Breast epithelium (tissue), 3 donors: ENCODE data around the gene SETD3.

Experiments used
- POLR2A ChIP-seq: fragments of 450-650 bp; IDR thresholded peaks from one replicate; pipeline ENCODE4 v1.6.1; 2016; ENCODE audit warnings: antibody characterized with exemption, mild to moderate bottlenecking, moderate library complexity
- POLR2AphosphoS5 ChIP-seq, 3 donors: sonication (generic); formaldehyde crosslinking; IDR thresholded peaks; one replicate each; pipeline ENCODE4 v1.6.1; 2017; ENCODE audit warnings: antibody characterized with exemption in 3 of 3
- TF ChIP-seq, protein P1 (sequence below), 3 donors: fragments of 450-650 bp; IDR thresholded peaks; one replicate each; pipeline ENCODE4 v1.5.1; 2016 to 2017; ENCODE audit warnings: antibody characterized with exemption in 3 of 3, mild to moderate bottlenecking in 3 of 3, moderate library complexity in 3 of 3

DNA sequence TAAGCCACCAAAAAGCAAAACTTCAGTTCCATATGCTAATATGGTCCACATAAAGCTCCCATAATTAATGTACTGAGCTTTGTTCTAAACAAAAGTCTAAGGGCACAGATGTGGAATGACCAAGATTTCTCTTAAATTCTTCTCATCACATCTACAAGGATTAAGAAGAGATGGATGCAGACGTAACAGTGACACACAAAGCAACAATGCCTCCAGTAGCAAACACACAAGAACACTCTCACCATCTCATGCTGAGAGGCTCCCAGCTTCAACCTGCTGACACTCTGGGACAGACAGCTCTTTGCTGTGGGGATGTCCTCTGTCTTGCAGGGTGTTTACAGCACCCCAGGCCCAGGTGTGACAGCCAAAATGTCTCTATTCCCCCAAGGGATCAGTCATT is 48.2 kb downstream of the SETD3 start:
- TF ChIP-seq, protein P1, sequence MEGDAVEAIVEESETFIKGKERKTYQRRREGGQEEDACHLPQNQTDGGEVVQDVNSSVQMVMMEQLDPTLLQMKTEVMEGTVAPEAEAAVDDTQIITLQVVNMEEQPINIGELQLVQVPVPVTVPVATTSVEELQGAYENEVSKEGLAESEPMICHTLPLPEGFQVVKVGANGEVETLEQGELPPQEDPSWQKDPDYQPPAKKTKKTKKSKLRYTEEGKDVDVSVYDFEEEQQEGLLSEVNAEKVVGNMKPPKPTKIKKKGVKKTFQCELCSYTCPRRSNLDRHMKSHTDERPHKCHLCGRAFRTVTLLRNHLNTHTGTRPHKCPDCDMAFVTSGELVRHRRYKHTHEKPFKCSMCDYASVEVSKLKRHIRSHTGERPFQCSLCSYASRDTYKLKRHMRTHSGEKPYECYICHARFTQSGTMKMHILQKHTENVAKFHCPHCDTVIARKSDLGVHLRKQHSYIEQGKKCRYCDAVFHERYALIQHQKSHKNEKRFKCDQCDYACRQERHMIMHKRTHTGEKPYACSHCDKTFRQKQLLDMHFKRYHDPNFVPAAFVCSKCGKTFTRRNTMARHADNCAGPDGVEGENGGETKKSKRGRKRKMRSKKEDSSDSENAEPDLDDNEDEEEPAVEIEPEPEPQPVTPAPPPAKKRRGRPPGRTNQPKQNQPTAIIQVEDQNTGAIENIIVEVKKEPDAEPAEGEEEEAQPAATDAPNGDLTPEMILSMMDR (IDR thresholded peaks at IDR 0.05): no peak
- TF ChIP-seq POLR2AphosphoS5 (IDR thresholded peaks at IDR 0.05): no peak
- no peak for TF ChIP-seq POLR2A
